OCI-LY3 (cell line): ENCODE results near the gene ANGPTL5.

Experiments used
- CTCF ChIP-seq: fragments of 200-600, 300-600 bp; sonication (generic); IDR thresholded peaks from 2 replicates; pipeline ENCODE4 v1.5.1; 2014; ENCODE audit warnings: antibody characterized with exemption, low read length, low read depth
- EZH2phosphoT487 ChIP-seq: fragments of 200-600 bp; shearing (Covaris generic); IDR thresholded peaks from 2 replicates; pipeline ENCODE4 v1.6.1; 2018; ENCODE audit warnings: antibody characterized with exemption, mixed run types, low read depth

GRCh38 chr11:101880222-101880621 lies 36.1 kb downstream of the ANGPTL5 start:
- TF ChIP-seq EZH2phosphoT487 (no peak), CTCF (peak; percentile 45)
